ENCODE results near the gene WFDC2. TPM values are rescaled to one million over a fixed set of nuclear protein-coding genes. Genes with fewer than 3 reads are reported as not detected.

WFDC2 gene
- total RNA-seq, 1 experiment from 2014 or later = not detected

DNA sequence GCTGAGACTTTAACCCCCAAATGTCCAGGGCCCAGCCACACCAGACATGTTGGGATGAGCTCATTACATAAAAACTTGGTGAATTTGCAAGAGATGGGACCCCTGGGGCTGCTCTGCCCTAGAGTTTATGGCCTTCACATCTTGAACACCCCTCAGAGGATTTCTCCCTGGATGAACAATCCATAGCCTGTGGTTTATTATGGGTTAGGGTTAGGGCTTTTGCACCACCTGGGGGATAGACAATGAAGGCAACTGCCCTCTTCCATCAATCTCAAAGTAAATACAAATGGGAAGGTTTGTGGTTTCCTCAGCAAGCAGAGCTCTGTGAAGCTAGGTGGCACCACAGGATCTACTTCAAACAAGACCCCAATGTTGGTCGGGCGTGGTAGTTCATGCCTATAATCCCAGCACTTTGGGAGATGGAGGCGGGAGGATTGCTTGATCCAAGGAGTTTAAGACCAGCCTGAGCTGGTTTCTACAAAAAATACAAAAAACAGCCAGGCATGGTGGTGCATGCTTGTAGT is 28.5 kb downstream of the WFDC2 start:
- DNase-seq (ENCODE audit: low read depth) = no peak

DNA sequence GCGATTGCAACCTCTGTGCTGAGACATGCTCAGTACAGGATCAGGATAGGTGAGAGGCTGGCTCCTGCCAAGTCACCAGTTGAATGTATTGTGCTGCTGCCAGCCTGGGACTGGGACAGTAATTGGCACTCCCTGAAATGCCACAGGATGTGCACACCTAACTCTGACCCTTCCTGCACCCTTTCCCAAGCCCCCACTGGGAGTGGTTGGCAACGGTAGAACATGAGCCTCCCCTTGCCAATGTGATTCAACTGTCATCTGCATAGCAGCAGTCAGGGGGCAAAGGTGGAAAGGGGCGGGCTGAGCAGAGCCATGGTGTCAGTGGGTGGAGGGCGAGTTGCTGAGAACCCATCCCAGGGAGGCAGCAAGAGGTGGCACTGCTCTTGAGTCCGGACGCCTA is 30.5 kb downstream of the WFDC2 start:
- DNase-seq (ENCODE audit: low read depth) = no peak

DNA sequence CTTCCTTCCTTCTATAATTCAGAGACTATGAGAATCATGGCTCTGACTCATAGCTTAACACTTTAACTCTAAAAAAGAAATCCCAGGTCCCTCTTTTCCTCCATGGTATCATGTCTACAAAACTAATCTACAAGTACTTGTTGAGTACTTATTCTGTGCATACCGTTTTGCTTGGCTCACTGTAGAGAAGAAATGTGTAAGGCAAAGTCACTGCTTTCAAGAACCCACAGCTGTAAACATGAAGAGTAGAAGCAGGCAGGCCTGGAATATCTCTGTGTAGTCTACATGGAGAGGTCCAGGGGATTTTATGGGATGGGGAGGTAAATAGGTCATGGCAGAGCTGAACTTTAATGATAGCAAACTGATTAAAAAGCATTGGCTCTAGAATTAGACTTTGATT is 32.0 kb downstream of the WFDC2 start:
- no peak for DNase-seq (ENCODE audit: low read depth)

DNA sequence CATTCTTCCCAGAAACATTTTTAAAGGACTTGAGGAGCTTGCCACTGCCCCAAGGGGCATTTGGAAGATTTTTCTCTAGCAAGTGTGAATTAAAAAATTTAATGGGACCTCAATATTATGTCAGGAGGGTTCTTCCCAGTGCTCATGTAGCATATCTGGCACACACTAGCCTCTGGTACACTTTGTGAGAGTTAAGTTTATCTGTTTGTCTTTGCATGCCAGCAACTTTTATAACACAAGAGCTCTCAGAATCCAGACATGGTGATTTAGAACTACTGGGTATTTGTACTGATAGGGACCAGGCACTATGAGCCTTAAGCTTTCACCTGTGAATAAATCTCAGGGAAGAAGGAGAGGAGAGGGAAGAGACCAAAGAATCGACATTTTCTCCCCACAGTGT is 33.0 kb downstream of the WFDC2 start:
- no peak for DNase-seq (ENCODE audit: low read depth)

DNA sequence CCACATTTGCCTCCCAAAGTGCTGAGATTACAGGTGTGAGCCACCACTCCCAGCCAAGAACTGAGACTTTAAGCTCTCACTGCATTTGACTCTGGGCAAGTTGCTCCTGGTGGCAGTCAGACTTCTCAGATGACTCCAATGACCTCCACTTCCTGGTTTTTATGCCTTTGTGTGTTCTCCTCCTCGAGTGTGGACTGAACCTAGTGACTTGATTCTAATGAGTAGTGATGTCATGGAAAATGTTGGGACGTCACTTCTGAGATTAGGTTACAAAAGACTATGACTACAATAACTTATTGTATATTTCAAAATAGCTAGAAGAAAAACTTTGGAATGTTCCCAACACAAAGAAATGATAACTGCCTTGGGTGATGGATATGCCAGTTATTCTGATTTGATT is 33.9 kb downstream of the WFDC2 start:
- no peak for DNase-seq (ENCODE audit: low read depth)

DNA sequence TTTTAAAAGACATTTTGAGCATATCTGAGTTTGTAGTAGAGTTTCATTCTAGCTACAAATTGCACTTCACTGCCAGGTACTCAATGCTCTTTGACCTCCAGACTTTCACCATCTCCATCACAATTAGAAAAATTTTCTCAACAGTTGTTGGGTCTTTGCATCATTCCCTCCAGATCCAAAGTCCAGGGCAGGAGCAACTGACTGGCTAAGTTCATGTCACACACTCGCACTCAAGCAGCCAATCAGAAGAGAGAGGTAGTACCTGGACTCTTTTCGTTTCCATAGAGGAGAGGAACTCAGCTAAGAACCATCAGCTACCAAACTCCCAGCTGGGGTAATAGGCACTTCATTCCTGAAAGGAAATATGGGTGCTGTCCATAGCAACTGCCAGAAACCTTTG is 36.8 kb downstream of the WFDC2 start:
- DNase-seq (ENCODE audit: low read depth) = no peak

DNA sequence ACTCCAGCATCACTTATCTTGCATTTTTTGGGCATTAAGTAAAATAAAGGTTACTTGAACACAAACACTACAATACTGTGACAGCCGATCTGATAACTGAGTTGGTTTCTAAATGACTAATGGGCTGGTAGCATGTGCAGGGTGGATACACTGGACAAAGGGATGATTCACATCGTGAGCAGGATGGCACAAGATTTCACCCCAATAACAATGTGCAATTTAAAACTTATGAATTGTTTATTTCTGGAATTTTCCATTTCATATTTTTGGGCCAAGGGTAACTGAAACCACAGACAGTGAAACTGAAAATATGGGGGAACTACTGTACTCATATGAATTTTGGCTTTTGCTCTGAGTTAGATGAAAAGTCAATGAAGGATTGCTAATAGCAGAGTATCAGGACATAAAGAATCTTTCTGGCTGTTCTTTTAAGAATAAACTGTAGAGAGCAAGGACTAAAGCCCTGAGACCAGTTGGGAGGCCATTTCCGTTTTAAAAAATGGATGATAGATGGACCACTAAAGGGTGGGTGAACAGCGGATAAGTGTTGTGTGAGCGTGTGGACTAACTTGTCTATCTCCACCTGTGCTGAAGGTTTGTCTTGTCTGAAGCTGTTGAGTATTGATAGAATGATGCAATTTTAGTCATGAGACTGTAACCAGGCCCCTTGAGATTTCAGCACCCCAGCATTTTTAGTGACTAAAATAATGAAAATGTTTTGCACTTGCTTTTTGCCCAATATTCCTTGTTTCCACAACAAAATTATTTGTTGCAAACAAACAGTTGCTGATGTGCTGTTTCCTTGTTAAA is 37.7 kb downstream of the WFDC2 start:
- DNase-seq (ENCODE audit: low read depth) = peak; percentile 17

DNA sequence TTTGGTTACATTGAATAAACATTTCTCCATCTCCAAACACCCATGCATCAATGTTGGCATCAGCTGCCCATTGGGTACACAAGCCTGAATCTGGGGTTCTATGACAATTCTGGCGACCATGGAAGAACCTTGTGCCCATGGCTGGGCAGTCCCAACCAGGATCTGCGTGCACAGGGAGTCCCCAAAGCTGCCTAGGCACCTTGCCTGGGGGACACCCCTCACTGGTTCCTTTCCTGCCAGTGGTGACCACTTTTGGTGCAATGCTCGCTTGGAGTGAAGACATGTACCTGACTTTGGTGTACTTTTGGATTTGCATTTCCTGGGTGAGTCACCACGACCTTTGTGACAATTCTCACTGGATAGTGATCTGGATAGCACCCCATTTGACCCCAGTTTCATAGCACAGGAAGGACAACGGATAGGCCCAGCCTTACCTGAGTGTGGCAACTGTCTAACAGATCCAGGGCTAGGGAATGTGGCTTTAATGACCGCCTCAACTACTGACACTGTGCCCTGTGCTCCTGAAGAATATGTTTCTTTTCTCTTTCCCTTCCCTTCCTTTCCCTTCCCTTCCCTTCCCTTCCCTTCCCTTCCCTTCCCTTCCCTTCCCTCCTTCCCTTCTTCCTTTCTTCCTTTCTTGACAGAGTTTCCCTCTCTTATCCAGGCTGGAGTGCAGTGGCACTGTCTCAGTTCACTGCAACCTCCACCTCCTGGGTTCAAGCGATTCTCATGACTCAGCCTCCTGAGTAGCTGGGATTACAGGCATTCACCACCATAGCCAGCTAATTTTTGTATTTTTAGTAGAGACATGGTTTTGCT is 38.7 kb downstream of the WFDC2 start:
- peak; percentile 25 for DNase-seq (ENCODE audit: low read depth)

DNA sequence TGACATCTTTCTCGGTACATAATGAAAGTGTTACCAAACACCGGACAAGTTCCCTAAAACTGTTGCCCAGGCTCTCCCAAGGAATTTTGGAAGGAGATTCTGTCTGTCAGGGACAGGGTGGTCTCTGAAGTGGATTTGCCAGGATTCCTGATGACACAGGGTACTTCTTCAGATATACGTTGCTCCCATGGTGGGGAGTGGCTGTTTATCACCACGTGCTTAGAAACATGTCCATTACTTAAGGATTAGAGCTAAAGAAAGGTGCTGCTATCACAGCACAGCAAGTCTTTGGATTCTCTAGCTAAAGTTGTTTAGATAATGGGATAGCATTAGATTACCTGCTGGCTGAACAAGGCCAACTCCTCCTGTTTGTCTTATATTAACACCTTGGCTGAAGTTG is 39.5 kb downstream of the WFDC2 start:
- DNase-seq (ENCODE audit: low read depth) = no peak

DNA sequence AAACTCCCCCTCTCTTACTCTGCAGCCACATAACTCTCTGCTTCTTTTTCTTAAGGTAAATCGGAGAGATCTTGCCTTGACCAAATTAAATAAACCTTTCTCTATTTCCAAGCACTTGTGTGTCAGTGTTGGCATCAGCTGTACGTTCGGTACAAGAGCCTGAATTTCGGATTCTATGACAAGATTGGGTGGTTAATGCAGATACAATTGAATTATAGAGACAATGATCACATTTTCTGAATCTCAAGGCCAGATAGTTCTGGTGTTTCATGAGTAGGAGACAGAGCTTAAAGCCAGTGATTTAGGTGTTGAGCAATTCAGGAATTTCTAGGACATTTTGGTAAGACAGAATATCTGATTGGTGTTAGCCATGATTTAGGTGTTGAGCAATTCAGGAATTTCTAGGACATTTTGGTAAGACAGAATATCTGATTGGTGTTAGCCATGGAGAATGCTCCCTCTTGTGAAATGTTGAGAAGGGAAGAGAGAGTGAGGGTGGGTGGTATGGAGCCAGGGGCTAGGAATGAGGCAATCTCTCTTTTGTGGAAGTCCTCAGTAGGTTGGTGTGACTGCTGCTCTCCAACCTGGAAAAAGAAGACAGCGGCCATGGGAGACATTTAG is 40.8 kb downstream of the WFDC2 start:
- DNase-seq (ENCODE audit: low read depth) = no peak

DNA sequence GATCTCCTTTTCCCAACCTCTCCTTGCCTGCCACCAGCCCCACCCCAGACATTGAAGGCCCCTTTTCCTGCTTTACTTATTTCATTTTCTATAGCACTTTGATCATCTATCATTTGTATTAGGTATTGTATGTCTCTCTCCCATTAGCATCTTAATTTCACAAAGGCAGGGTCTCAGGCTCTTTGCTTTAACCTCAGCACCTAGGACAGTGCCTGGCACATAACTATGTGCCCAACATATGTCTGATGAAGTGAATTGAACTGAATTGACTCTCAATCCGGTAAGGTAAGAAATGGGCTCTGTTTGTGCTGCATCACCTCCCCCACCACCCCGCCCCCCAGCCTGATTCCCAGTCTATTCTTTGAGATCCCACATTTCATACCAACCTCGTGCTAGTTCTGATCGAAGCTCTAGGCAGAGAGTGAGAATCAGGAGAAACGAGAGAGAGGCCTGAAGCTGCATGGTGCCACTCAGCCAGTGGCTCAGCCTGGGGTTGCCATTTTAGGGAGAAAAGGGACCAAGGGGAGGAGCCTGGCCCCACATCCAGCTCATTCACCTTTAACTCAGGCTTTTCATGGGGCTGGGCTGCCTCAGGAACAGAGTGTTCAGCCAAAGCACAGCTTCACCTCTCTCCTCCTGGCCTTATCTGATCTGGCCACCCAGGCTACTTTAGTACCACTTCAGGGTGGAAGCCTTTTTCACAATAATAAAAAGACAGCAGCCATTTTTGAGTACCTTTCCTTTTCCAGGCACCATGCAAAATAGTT is 45.8 kb downstream of the WFDC2 start, which contains the start of gene SPINT3:
TSS of gene SPINT3 (minus strand) at position 476 of the 767 bp plus-strand sequence. CDS start at position 462, 14 bp downstream.
- no peak for DNase-seq (ENCODE audit: low read depth)

DNA sequence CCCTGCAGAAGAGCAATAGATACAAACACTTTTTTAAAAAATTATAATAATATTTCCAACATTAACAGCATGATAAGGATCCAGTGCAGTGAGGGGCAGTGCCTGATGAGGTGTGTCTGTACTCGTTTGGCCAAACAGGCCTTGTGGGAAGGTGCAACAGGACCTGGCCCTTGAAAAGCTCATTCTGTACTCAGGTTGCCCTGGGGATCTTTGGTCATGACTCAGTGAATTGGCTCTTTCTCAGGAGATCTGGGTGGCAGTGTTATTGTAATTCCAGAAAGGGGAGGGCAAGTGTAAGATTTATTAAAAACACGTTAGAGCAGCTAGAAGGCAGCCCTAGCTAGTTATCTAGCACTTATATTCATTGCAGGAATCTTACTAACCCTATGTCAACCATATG is 48.7 kb downstream of the WFDC2 start:
- peak; percentile 46 for DNase-seq (ENCODE audit: low read depth)

DNA sequence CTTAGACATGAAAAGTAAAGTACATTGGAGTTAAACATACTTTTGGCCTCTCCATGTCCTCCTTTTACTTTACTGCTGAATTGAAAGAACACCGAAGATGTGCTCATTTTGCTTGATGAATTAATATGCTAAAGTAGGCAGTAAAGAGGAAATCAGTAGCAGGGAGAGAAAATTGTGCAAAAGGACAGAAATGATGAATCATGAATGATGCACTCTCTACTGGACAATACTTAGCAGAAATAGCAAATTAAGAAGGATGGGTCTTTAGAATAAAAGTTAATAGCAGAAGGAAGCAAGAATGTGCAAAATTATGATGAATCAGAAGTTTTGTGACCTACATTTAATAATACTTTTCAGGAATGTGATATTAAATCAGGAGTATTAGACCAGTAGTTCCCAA is 54.3 kb downstream of the WFDC2 start:
- DNase-seq (ENCODE audit: low read depth) = no peak

DNA sequence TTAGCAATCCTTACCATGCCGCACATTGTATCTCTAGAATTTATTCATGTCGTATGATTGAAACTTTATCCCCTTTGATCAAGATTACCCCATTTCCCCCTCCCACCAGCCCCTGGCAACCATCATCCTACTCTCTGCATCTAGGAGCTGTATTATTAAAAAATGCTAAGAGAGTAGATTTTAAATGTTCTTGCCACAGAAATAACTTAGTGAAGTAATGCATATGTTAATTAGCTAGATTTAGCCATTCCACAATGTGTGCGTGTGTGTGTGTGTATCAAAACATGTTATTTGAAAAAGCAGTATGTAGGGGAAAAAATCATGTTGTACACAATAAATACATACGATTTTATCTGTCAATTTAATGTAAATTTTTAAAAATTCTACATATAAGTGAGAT is 57.7 kb downstream of the WFDC2 start:
- DNase-seq (ENCODE audit: low read depth) = no peak

Other genes with a start within 250 kb of the WFDC2 start
- not detected in 2 replicates for gene SEMG2, start 248.4 kb upstream of the WFDC2 start, total RNA-seq (2014; rRNA removed; shearing (Covaris generic))
- not detected in 2 replicates for gene SLPI, start 215.2 kb upstream of the WFDC2 start, total RNA-seq (2014; rRNA removed; shearing (Covaris generic))
- not detected in 2 replicates for gene RBPJL, start 162.9 kb upstream of the WFDC2 start, total RNA-seq (2014; rRNA removed; shearing (Covaris generic))
- gene MATN4, start 161.5 kb upstream of the WFDC2 start, total RNA-seq (2014; rRNA removed; shearing (Covaris generic)) = not detected in 2 replicates
- 136 and 143 TPM in 2 replicates for gene SDC4, start 121.3 kb upstream of the WFDC2 start, total RNA-seq (2014; rRNA removed; shearing (Covaris generic))
- gene SYS1, start 106.6 kb upstream of the WFDC2 start, total RNA-seq (2014; rRNA removed; shearing (Covaris generic)) = 12.5 and 13.3 TPM in 2 replicates
- not detected in 2 replicates for gene TP53TG5, start 91.4 kb upstream of the WFDC2 start, total RNA-seq (2014; rRNA removed; shearing (Covaris generic))
- 5.8 and 7.3 TPM in 2 replicates for gene DBNDD2, start 61.5 kb upstream of the WFDC2 start, total RNA-seq (2014; rRNA removed; shearing (Covaris generic))
- 51.3 and 58.7 TPM in 2 replicates for gene PIGT, start 53.6 kb upstream of the WFDC2 start, total RNA-seq (2014; rRNA removed; shearing (Covaris generic))
- not detected in 2 replicates for gene SPINT3, start 45.9 kb downstream of the WFDC2 start, total RNA-seq (2014; rRNA removed; shearing (Covaris generic))
- not detected in 2 replicates for gene WFDC6, start 69.7 kb downstream of the WFDC2 start, total RNA-seq (2014; rRNA removed; shearing (Covaris generic))
- not detected in 2 replicates for gene EPPIN, start 77.6 kb downstream of the WFDC2 start, total RNA-seq (2014; rRNA removed; shearing (Covaris generic))
- not detected in 2 replicates for gene WFDC8, start 109.5 kb downstream of the WFDC2 start, total RNA-seq (2014; rRNA removed; shearing (Covaris generic))
- gene WFDC10A, start 160.0 kb downstream of the WFDC2 start, total RNA-seq (2014; rRNA removed; shearing (Covaris generic)) = not detected in 2 replicates
- gene WFDC9, start 161.5 kb downstream of the WFDC2 start, total RNA-seq (2014; rRNA removed; shearing (Covaris generic)) = not detected in 2 replicates
- not detected in 2 replicates for gene WFDC11, start 200.5 kb downstream of the WFDC2 start, total RNA-seq (2014; rRNA removed; shearing (Covaris generic))
- not detected in 2 replicates for gene WFDC13, start 232.3 kb downstream of the WFDC2 start, total RNA-seq (2014; rRNA removed; shearing (Covaris generic))
- not detected in 2 replicates for gene WFDC10B, start 235.3 kb downstream of the WFDC2 start, total RNA-seq (2014; rRNA removed; shearing (Covaris generic))